AG04450 (cell line): ENCODE measurements around the gene CDR2L. TPM values are rescaled to one million over a fixed set of nuclear protein-coding genes. Genes with fewer than 3 reads are reported as not detected.

Experiments
- CTCF ChIA-PET: fragments of 300-600, 350-600 bp; formaldehyde crosslinking; extraction: SDS; loops from one replicate; lab custom pipeline; 2022; ENCODE audit warnings: antibody characterized with exemption, inconsistent platforms; lab: Charles Lee
- POLR2A ChIA-PET: fragments of 350-600 bp; formaldehyde crosslinking; extraction: SDS; loops from one replicate; lab custom pipeline; 2021; ENCODE audit warnings: antibody characterized with exemption, inconsistent platforms; lab: Yijun Ruan, JAX
- DNase-seq: peaks from one replicate; pipeline ENCODE4 v3.0.0-alpha.2; 2011; ENCODE audit warnings: low read depth, low spot score
- H3K27ac ChIP-seq: one replicate; pipeline ENCODE4 v1.5.1; 2012; ENCODE audit warnings: low read depth, low read length, control low read depth
- H3K27me3 ChIP-seq: one replicate; pipeline ENCODE4 v1.6.0; 2012; ENCODE audit warnings: low read length; ENCODE audit not compliant: control insufficient read depth, insufficient read depth
- H3K4me3 ChIP-seq: 2 replicates; pipeline ENCODE4 v1.5.1; 2011; ENCODE audit warnings: mild to moderate bottlenecking, low read depth, low read length, control low read depth
- H3K9me3 ChIP-seq: 2 replicates; pipeline ENCODE4 v1.5.1; 2012; ENCODE audit warnings: low read length; ENCODE audit not compliant: control insufficient read depth, insufficient read depth
- polyA plus RNA-seq: library from polyadenylated mRNA; depleted of rRNA; stranded (reverse); fragments of >200 nt; gene quantifications from 2 replicates; pipeline ENCODE4 v1.2.3, GENCODE V29; 2011
- TF ChIP-seq, protein P1 (sequence below): IDR thresholded peaks from 2 replicates; pipeline ENCODE4 v1.5.1; 2011; ENCODE audit warnings: low read depth, low read length, control low read depth, inconsistent platforms

Gene CDR2L
- polyA plus RNA-seq, 1 experiment, result 8.4 TPM

GRCh38 chr17:75009139-75009724, 21.8 kb downstream of the CDR2L start:
- Histone ChIP-seq H3K27ac (no peak overlapping the region), H3K27me3 (no peaks in the 10 kb centered on the region), H3K4me3 (no peak overlapping the region), H3K9me3 (no peaks in the 10 kb centered on the region)
- TF ChIP-seq, protein P1, sequence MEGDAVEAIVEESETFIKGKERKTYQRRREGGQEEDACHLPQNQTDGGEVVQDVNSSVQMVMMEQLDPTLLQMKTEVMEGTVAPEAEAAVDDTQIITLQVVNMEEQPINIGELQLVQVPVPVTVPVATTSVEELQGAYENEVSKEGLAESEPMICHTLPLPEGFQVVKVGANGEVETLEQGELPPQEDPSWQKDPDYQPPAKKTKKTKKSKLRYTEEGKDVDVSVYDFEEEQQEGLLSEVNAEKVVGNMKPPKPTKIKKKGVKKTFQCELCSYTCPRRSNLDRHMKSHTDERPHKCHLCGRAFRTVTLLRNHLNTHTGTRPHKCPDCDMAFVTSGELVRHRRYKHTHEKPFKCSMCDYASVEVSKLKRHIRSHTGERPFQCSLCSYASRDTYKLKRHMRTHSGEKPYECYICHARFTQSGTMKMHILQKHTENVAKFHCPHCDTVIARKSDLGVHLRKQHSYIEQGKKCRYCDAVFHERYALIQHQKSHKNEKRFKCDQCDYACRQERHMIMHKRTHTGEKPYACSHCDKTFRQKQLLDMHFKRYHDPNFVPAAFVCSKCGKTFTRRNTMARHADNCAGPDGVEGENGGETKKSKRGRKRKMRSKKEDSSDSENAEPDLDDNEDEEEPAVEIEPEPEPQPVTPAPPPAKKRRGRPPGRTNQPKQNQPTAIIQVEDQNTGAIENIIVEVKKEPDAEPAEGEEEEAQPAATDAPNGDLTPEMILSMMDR, result no peak
- CTCF ChIA-PET, result interaction anchor here (0.9 to 1.6 kb wide), 2 partner anchors 21 to 51 kb away, joined by 3 read pairs; no protein-coding TSS in a partner anchor
- POLR2A ChIA-PET, result no interaction called here
- DNase-seq, result no peak

- peak overlapping the region; percentile 21 for H3K27ac ChIP-seq
- TF ChIP-seq, protein P1, result no peak
- no peak for DNase-seq
Observed at GRCh38 chr17:75010683-75011400, 23.4 kb downstream of the CDR2L start.

GRCh38 chr17:75011401-75012095, 24.1 kb downstream of the CDR2L start:
- peak overlapping the region; percentile 97 for H3K27ac ChIP-seq
- H3K27me3 ChIP-seq, result no peaks in the 10 kb centered on the region
- peak overlapping the region; percentile 90 for H3K4me3 ChIP-seq
- TF ChIP-seq, protein P1, result no peak
- POLR2A ChIA-PET, result interaction anchor here (1.0 to 3.0 kb wide), 7 partner anchors 17 to 138 kb away, joined by 4 to 30 read pairs (median 7); partner anchors contain the start of gene CDR2L
- CTCF ChIA-PET, result interaction anchor here (0.5 to 3.3 kb wide), 17 partner anchors 12 to 220 kb away, joined by 3 to 62 read pairs (median 7); partner anchors contain the start of gene CDR2L
- H3K9me3 ChIP-seq, result no peaks in the 10 kb centered on the region
- DNase-seq, result no peak

More at GRCh38 chr17:75010683-75011400, 23.4 kb downstream of the CDR2L start:
- Histone ChIP-seq H3K4me3 (no peak overlapping the region), H3K9me3 (no peaks in the 10 kb centered on the region), H3K27me3 (no peaks in the 10 kb centered on the region)
- CTCF ChIA-PET, result interaction anchor here (0.5 to 3.3 kb wide), 9 partner anchors 13 to 103 kb away, joined by 3 to 62 read pairs (median 8); partner anchors contain the start of gene CDR2L
- POLR2A ChIA-PET, result interaction anchor here (3.0 kb wide), 1 partner anchor 22 kb away, joined by 30 read pairs; no protein-coding TSS in a partner anchor

DNA sequence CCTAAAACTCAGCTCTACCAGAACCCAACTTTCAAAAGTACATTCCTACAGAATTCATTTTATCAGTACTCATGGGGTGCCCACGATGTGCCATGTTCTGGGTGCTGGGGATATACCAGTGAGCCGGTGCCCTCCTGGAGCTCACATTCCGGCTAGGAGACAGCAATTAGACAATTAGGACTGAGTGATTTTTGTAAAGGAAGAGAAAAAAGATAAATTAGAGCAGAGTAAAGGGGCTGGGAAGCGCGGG, 24.6 kb downstream of the CDR2L start:
- Histone ChIP-seq H3K9me3 (no peaks in the 10 kb centered on the region), H3K27ac (peak overlapping the region; percentile 97), H3K27me3 (no peaks in the 10 kb centered on the region), H3K4me3 (peak overlapping the region; percentile 90)
- no peak for DNase-seq
- ChIA-PET CTCF (interaction anchor here (0.9 to 3.3 kb wide), 16 partner anchors 11 to 221 kb away, joined by 3 to 62 read pairs (median 7); partner anchors contain the start of gene CDR2L), POLR2A (interaction anchor here (1.0 to 3.0 kb wide), 12 partner anchors 13 to 139 kb away, joined by 3 to 30 read pairs (median 6); partner anchors contain the start of genes CDR2L, HID1 and NT5C)
- TF ChIP-seq, protein P1, result no peak
